Mucosa of descending colon (tissue), 3 donors: Measurements from ENCODE around the gene CRYBG2. TPM values are rescaled to one million over a fixed set of nuclear protein-coding genes. Genes with fewer than 3 reads are reported as not detected.
"Not testable (repeated sequence)": the region's sequence is repeated elsewhere in the genome, so short reads cannot be mapped to it uniquely, and the experiment has no call there.

ENCODE experiments used
- ATAC-seq: fragments of 200-7000 bp; cut with Tn5 transposase; one replicate; pipeline ENCODE4 v1.9.1; 2020; ENCODE audit warnings: mild to moderate bottlenecking, moderate library complexity
- DNase-seq, 3 donors: peaks; one replicate each; pipeline ENCODE4 v3.0.0-alpha.2; 2020
- H3K36me3 ChIP-seq: fragments of 200-600 bp; one replicate; pipeline ENCODE4 v1.8.0; 2021; ENCODE audit warnings: low read depth, mild to moderate bottlenecking
- H3K4me1 ChIP-seq: fragments of 200-600 bp; one replicate; pipeline ENCODE4 v1.8.0; 2021; ENCODE audit warnings: low read depth, mild to moderate bottlenecking
- H3K4me3 ChIP-seq: fragments of 200-600 bp; one replicate; pipeline ENCODE4 v1.8.0; 2021; ENCODE audit warnings: mild to moderate bottlenecking
- H3K9me3 ChIP-seq: fragments of 200-600 bp; one replicate; pipeline ENCODE4 v1.8.0; 2021; ENCODE audit warnings: mild to moderate bottlenecking
- intact Hi-C, 2 donors: fragments of 100-400 bp; cut with DNase I in 1 of 2; cut with micrococcal nuclease in 1 of 2; formaldehyde crosslinking; loops; one replicate each; pipeline versions ENCODE4 v1.11.0 to v1.11.1; 2022; cut with DNase I, micrococcal nuclease
- total RNA-seq, 3 donors: library from RNA; stranded (reverse); fragmentation: NEBNext Ultra II Directional in 2 of 3; extraction: Animal tissue kit (Norgen Biotek cat#: 25700) in 2 of 3; gene quantifications; one replicate each; pipeline versions ENCODE4 v1.2.1 to v1.2.4, GENCODE V29; 2021 to 2023
- TF ChIP-seq, protein P1 (sequence below): fragments of 200-600 bp; IDR thresholded peaks from one replicate; pipeline ENCODE4 v1.8.0; 2022; ENCODE audit warnings: antibody characterized with exemption, mild to moderate bottlenecking
- donor health status: DM: no; HTN: no; CAD: no; lungs with moderate emphysema.
- donor health status: DM: no; HTN: no; CAD: no.
- donor health status: DM: no; HTN: yes; CAD: no.

CRYBG2 gene
- total RNA-seq, 3 donors from 2014 or later: 19.4 to 27.7 (median 19.6) TPM

DNA sequence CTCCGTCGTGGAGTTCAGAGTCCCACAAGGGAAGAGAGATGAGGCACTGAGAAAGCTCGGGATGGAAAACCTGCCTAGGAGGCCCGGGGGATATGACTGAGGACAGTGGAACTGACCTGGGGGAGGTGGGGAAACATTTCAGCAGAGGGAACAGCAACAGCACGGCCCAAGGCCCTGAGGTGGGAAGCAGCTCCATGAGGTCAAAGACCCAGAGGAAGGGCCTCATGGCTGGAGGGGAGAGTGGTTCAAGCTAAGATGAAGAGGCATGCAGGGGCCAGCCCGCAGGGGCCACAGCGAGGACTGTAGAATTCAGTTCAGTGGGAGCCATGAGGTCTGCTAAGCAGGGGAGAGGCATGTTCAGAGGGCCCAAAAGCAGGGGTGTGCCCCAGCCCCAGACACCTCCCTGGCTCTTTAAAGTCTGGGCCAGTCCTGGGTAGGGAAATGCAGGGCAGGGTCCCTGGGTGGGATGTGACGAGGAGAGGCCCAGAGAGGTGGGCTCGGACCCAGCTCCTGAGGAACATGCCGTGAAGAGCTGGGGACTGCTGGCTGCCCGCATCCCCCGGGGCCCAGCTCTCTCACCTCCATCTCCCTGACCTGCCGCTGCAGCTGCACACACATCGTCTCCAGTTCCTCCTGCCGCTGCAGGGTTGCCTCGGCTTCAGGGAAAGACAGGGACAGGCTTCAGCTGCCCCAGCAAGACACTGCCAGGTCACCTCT, 57.4 kb downstream of the CRYBG2 start:
- H3K36me3 ChIP-seq: no peaks in the 10 kb centered on the region
- TF ChIP-seq, protein P1, sequence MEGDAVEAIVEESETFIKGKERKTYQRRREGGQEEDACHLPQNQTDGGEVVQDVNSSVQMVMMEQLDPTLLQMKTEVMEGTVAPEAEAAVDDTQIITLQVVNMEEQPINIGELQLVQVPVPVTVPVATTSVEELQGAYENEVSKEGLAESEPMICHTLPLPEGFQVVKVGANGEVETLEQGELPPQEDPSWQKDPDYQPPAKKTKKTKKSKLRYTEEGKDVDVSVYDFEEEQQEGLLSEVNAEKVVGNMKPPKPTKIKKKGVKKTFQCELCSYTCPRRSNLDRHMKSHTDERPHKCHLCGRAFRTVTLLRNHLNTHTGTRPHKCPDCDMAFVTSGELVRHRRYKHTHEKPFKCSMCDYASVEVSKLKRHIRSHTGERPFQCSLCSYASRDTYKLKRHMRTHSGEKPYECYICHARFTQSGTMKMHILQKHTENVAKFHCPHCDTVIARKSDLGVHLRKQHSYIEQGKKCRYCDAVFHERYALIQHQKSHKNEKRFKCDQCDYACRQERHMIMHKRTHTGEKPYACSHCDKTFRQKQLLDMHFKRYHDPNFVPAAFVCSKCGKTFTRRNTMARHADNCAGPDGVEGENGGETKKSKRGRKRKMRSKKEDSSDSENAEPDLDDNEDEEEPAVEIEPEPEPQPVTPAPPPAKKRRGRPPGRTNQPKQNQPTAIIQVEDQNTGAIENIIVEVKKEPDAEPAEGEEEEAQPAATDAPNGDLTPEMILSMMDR: no peak
- DNase-seq (no peak), ATAC-seq (no peak)
- intact Hi-C loops: no loop called here
- no peaks in the 10 kb centered on the region for H3K9me3 ChIP-seq
- no peak overlapping the region for H3K4me3 ChIP-seq
- peaks cover 1% of the 10 kb centered on the region for H3K4me1 ChIP-seq

- Histone ChIP-seq H3K9me3 (no peaks in the 10 kb centered on the region), H3K4me3 (no peak overlapping the region), H3K4me1 (peaks cover 7% of the 10 kb centered on the region), H3K36me3 (no peaks in the 10 kb centered on the region)
- TF ChIP-seq, protein P1: no peak
- intact Hi-C loops: no loop called here
- DNase-seq (no peak), ATAC-seq (no peak)
Measured at GRCh38 chr1:26295194-26296138, 58.5 kb downstream of the CRYBG2 start.

GRCh38 chr1:26293911-26294463, 59.9 kb downstream of the CRYBG2 start:
- Histone ChIP-seq H3K36me3 (no peaks in the 10 kb centered on the region), H3K9me3 (no peaks in the 10 kb centered on the region), H3K4me3 (no peak overlapping the region), H3K4me1 (peaks cover 17% of the 10 kb centered on the region)
- DNase-seq (no peak), ATAC-seq (no peak)
- TF ChIP-seq, protein P1: no peak
- intact Hi-C loops: no loop called here

DNA sequence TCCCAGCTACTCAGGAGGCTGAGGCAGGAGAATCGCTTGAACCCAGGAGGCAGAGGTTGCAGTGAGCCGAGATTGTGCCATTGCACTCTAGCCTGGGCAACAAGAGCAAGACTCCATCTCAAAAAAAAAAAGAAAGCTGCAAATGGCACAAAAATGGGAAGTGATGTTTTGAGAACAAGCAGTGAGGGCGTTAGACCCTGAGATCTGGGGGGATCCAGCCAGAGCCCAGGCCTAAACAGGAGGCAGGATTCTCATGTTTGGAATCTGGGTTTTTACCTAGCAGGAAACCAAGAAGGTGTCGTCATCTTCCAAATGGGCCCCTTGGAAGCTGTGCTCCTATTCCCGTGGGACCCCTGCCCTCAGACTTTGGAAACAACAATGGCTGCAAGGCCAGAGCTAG, 61.2 kb downstream of the CRYBG2 start:
- H3K36me3 ChIP-seq, H3K4me3 ChIP-seq, H3K9me3 ChIP-seq, ATAC-seq, intact Hi-C loops, DNase-seq: not testable (repeated sequence)
- peaks cover 20% of the 10 kb centered on the region for H3K4me1 ChIP-seq

GRCh38 chr1:26291939-26292338, 62.0 kb downstream of the CRYBG2 start:
- H3K36me3 ChIP-seq: no peaks in the 10 kb centered on the region
- H3K4me1 ChIP-seq: peaks cover 20% of the 10 kb centered on the region
- DNase-seq (no peak), ATAC-seq (no peak)
- TF ChIP-seq, protein P1: no peak
- no peak overlapping the region for H3K4me3 ChIP-seq
- intact Hi-C loops: no loop called here
- H3K9me3 ChIP-seq: no peaks in the 10 kb centered on the region

- peaks cover 23% of the 10 kb centered on the region for H3K4me1 ChIP-seq
- no peaks in the 10 kb centered on the region for H3K36me3 ChIP-seq
- no peak overlapping the region for H3K4me3 ChIP-seq
- H3K9me3 ChIP-seq: no peaks in the 10 kb centered on the region
- intact Hi-C loops: no loop called here
- no peak for DNase-seq
- ATAC-seq: no peak
- TF ChIP-seq, protein P1: no peak
Measured at GRCh38 chr1:26291433-26291832, 62.5 kb downstream of the CRYBG2 start.
